GM19043 (cell line): ENCODE measurements around the gene SPATA33.
"Not testable (repeated sequence)": the region's sequence is repeated elsewhere in the genome, so short reads cannot be mapped to it uniquely, and the experiment has no call there.

Experiments used
- ATAC-seq: cut with Tn5 transposase; IDR thresholded peaks from one replicate; pipeline ENCODE4 v1.9.1; 2021; ENCODE audit warnings: low read depth; ENCODE audit not compliant: unreplicated experiment

SPATA33 gene

GRCh38 chr16:89658221-89658879, 714 bp downstream of the SPATA33 start:
- ATAC-seq = no peak

DNA sequence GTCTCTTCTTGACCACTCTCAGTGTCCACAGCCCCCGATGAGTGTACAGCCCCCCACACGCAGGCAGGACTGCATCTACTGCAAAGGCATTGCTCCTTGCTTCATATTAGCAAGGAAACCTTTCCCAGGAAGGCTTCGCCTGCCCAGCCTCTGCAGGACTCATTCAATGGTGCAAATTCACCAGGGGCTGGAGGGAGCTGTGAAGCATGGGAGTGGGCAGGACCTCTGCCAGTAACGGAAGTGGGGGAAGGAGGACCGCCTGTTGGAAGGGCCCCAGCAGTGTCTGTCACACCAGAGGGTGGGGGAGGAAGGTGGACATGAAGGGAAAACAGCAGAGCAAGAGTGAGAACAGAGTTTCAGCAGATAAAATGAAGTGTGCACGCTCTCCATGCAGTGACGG, 2.5 kb downstream of the SPATA33 start:
- no peak for ATAC-seq

- no peak for ATAC-seq
These were observed 3.6 kb downstream of the SPATA33 start for GRCh38 chr16:89661215-89661614.

DNA sequence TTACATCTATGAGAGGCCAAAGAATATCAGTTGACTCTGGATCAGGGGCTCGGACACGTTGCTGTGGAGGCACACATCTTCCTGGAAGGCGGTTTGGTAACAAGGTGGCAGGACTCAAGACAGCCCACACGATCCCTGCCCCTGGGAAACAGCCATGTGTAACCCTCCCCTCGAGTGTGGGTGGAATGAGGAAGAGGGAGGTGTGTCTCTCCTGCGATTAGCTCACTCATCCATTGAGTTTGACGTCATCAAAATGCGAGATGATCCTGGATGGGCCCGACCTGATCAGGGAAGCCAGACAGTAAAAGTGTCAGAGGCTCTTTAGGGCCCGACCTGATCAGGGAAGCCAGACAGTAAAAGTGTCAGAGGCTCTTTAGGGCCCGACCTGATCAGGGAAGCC, 6.6 kb downstream of the SPATA33 start:
- ATAC-seq = not testable (repeated sequence)

DNA sequence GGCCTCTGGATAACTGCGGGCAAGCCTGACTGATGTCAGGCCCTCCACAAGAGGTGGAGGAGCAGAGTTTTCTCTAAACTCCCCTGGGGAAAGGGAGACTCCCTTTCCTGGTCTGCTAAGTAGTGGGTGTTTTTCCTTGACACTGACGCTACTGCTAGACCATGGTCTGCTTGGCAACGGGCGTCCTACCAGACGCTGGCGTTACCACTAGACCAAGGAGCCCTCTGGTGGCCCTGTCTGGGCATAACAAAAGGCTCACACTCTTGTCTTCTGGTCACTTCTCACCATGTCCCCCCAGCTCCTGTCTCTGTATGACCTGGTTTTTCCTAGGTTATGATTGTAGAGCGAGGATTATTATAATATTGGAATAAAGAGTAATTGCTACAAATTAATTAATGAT, 9.4 kb downstream of the SPATA33 start:
- not testable (repeated sequence) for ATAC-seq

DNA sequence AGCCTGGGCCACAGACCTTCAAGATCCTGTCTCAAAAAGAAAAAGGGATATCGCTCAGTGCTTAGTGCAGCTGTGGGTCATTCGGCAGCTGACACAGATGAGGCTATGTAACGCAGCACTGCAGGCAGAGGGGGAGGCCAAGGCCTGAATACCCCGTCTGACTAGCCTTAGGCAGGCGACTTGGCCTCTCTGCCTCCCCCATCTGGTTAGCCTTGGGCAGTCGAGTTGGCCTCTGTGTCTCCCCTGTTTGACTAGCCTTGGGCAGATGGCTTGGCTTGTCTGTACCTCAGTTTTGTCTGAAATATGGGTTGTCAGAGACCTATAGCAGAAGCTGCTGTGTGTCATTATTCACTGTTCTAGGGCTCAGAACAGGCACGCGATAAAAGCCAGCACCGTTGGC, 10.0 kb downstream of the SPATA33 start:
- no peak for ATAC-seq

DNA sequence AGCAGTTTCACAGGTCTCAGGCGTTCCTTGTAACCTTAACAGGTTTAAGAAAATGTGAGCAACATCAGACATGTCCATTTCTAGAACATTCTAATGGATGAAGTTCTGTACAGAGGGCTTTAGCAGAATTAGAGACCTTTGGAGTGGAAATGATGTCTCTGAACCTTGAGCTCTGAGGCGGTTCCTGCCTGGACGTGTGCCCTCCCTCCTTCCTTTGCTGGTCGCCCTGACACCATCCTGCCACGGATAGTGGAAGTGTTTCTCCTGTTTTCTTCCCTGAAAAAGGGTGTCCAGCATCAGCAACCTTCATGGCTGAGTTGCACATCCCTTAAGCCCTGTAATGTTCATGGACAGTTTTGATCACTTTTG, 11.1 kb downstream of the SPATA33 start:
- ATAC-seq = no peak

GRCh38 chr16:89669755-89670154, 12.1 kb downstream of the SPATA33 start:
- no peak for ATAC-seq

GRCh38 chr16:89670496-89671431, 13.1 kb downstream of the SPATA33 start:
- ATAC-seq = no peak

- not testable (repeated sequence) for ATAC-seq
These were observed 13.9 kb downstream of the SPATA33 start for GRCh38 chr16:89671565-89671964.

DNA sequence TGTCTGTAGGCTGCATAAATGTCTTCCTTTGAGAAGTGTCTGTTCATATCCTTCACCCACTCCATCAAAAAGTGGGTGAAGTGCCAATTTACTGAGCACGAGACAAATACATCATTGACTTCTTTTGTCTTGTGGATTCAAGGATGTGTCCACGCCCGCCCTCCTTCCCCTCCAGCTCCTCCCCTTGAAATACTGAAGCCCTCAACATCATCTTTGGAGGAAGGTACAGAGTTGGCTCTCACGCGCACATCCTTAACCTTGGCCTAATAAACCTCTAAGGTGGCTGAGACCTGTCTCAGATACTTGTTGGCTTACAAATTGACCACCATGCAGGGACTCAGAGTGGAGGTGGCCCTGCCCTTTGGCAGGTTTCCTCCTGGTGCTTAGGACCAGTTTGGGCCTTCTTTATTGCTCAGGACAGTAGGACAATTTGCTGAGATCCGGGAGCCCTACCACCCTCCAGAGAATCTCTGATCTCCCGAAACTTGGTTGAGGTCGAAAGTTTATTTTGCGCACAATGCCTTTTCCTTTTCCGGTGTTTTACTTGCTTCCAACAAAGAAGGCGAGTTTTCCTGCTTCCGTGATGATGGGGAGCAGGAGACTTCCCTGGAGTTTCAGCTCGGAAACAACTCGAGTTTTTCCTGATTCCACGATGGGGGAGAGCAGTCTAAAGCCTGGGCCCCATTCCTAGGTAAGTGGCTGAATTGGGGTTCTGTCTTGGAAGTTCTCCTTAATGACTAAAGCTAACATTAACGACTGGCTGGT, 14.7 kb downstream of the SPATA33 start:
- ATAC-seq = no peak

- ATAC-seq = no peak
These were observed 20.6 kb downstream of the SPATA33 start for GRCh38 chr16:89678258-89678657.

DNA sequence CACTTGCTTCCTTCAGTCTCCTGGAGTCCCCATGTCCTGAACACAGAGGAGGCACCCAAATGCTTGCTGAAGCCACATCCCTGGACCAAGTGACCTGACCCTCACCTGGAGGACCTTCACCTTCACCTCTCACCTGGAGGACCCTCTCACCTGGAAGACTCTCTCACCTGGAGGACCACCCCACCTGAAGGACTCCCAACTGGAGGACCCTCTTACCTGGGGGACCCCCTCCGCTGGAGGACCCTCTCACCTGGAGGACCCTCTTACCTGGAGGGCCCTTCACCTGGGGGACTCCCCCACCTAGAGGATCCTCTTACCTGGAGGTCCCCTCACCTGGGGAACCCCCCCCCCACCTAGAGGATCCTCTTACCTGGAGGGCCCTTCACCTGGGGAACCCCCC, 28.3 kb downstream of the SPATA33 start:
- ATAC-seq = no peak

DNA sequence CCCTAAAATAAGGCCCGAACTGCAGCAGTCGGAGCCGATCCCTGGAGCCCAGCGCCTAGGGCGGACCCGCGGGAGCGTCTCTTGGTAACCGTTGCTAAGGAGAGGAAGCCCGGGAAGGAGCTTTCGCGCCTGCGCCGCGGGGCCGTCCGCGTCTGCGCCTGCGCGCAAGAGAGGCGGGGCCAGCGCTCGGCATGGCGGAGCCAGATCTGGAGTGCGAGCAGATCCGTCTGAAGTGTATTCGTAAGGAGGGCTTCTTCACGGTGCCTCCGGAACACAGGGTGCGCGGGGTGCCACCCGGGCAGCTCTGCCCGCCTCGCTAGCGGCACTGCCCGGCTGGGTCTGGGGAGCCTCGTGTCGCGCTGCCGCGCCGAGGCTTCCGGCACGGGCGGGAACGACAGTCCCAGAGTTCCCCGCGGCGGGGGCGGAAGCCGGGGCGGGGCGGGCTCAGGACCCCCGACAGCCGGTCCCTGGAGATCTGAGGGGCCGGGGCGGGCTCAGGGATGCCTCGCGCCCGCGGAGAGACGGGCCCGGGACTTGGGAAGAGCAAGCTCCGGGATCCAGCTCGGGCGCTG, 29.0 kb downstream of the SPATA33 start, which contains the start of gene CDK10:
Gene CDK10 (plus strand): TSS at position 170 of the 572 bp plus-strand sequence. CDS start 22 bp downstream, at position 192.
- ATAC-seq = peak; percentile 64

GRCh38 chr16:89687092-89687940, 29.7 kb downstream of the SPATA33 start:
- ATAC-seq = peak; percentile 28

GRCh38 chr16:89688395-89688794, 30.8 kb downstream of the SPATA33 start:
- ATAC-seq = no peak

- no peak for ATAC-seq
These were observed 31.5 kb downstream of the SPATA33 start for GRCh38 chr16:89689142-89689541.

DNA sequence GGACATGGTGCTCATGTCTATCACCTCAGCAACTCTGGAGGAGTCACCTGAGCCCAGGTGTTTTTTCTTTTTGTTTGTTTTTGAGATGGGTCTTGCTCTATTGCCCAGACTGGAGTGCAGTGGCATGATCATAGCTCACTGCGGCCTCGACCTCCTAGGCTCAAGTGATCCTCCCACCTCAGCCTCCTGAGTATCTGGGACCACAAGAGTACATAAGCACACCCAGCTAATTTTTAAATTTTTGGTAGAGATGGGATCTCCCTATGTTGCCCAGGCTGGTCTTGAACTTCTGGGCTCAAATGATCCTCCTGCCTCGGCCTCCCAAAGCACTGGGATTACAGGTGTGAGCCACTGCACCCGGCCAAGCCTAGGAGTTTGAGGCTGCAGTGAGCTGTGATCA, 32.0 kb downstream of the SPATA33 start:
- not testable (repeated sequence) for ATAC-seq

- no peak for ATAC-seq
These were observed 32.8 kb downstream of the SPATA33 start for GRCh38 chr16:89690392-89690901.
